Hematopoietic multipotent progenitor cell treated with erythropoietin and hydrocortisone succinate and interleukin-3 and kit ligand, for 4 days (in vitro differentiated cells): ENCODE results near the gene TMED9.
"Not testable (repeated sequence)": the region's sequence is repeated elsewhere in the genome, so short reads cannot be mapped to it uniquely, and the experiment has no call there.

Source experiments
- DNase-seq: peaks from one replicate; pipeline ENCODE4 v3.0.0-alpha.2; 2015

Gene TMED9

DNA sequence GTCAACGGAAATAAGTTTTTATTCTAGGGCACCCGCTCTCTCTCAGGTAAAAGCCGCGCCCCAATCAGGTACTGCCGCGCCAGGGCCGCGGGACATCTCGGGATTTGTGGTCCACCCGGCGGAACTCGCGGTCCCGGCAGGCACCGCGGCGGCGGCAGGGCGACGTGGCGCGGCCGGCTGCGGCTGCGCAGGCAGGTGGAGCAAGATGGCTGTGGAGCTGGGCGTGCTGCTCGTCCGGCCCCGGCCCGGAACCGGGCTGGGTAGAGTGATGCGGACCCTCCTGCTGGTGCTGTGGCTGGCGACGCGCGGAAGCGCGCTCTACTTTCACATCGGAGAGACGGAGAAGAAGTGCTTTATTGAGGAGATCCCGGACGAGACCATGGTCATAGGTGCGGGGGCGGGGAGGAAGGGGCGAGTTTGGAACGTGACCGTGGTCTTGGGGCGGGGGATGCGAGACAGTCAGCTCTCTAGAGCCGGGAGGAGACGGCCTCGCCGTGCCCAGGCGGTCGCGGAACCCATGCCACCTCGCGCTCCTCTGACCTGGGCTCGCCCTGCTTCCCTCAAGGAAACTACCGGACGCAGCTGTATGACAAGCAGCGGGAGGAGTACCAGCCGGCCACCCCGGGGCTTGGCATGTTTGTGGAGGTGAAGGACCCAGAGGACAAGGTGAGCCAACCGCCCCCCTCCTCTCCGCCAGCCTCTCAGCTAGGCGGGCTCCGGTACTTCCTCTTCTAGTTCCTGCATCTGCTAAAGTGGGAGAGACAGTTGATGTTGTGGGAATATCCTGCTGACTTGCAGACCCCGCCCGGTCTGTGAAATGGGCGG lies at the start of gene TMED9:
Gene TMED9 (plus strand): TSS at position 194 of the 825 bp plus-strand sequence. CDS start 12 bp downstream, at position 206.
- DNase-seq: peak; percentile 92

DNA sequence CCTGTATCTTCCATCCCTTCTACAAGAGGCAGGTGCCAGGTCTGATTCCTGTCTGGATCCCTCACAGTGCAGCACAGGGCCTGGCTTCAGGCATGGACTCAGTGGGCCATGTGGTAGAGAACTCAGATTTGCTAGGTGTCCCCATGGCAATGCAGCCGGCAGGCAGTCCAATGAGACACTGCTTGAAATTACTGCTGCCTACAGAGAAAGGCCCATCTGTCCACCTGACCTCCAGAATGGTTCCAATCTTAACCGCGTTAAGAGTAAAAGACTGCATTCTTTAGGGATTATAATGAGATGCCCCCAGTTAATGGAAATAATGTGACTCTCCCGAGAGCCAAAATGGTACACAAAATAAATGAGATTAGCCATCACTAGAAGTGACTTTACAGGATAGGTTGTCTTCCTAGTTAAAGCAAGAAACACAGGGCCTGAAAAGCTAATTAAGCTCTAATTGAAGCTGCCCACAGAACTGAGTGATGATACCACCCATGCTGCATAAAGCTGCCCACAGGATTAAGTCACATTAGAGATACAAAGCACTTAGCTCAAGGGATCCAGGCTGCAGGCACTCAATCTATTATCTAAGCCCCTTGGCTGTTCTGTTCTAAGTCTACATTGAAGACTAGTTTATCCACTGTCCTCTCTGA lies 49.1 kb upstream of the TMED9 start:
- no peak for DNase-seq

DNA sequence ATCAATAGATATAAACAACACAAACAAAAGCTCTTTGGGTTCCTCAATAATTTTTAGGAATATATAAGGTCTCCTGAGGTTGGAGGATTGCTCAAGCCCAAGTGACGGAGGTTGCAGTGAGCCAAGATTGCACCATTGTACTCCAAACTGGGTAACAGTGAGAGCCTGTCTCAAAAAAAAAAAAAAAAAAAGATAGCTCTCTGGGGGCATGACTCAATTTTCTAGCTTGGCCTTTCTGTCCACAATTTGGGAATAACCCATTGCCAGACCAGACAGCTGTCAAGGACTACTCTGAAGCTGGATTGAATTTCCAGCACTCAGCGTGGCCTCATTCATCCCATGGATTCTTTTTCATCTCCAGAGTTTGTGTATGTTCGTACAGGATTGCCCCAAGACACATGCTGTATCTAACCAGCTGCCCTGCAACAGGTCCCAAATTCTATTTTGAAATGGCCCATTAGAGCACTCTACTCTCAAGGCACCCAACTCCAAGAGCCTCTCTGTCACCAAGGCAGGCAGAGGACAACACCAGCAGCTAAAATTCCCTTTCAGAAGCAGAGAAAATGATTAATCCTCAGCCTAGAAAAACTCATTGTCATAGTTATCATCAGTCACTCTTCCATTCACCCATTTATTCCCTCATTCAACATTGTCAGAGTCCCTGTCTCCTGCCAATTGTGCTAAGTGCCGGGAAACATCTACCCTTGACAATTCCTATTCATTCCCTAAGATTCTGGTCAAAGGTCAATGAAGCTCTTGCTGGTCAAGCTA lies 46.3 kb upstream of the TMED9 start:
- peak; percentile 71 for DNase-seq

DNA sequence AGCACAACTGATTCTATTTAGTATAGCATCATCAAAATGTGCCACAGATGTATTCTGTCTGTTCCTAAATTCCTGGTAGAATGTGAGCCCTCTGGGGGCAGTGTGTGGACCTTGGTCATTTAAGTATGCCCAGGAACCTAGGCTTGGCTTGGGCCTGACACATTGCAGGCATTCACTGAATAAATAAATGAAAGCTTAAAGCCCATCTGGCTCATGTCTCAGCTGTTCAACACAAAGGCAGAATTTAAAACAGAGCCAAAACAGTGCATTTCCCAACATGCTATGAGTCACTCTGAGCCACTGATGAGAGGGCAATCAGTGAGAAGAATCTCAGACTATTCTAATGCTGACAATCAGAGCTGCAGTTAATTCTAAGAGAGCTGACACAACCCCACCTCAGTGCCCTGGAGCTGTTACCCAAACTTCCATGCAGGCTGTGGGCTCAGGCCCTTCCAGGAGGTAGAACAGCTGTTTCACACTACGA lies 45.7 kb upstream of the TMED9 start:
- DNase-seq: peak; percentile 62

DNA sequence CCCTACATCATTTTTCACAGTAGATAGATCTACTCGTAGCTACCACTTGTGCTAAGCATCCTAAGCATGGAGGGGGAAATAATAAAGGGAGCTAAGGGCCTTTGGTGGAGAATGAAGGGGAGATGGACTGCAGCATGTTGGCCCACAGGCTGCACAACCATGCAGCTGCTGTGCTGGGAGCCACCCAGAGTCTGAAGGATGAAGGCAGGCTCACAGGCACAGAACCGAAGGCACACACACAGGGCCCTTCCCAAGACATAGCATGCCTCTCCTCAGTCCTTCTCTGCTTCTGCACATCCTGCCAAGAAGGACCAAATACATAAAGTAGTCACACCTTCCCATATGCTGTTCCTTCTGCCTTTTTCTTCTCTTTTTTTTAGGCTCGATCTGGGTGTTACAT lies 44.3 kb upstream of the TMED9 start:
- DNase-seq: no peak

DNA sequence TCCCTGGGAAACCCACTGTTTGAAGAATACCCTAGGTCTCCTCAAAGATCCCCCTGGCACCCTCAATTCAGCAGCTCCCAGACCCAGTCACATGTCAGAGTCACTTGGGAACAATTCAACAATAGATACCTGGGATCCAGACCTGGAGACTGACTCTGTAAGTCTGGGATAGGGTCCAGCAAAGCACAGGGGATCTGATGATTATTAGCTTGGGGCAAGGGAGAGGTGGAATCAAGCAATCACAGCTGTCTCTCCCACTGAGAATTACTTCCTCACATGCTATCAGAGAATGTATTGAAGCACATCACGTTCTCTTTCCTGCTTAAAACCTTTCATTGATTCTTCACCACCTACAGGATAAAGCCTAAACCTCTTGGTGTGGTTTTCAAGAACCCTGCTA lies 43.5 kb upstream of the TMED9 start:
- no peak for DNase-seq

DNA sequence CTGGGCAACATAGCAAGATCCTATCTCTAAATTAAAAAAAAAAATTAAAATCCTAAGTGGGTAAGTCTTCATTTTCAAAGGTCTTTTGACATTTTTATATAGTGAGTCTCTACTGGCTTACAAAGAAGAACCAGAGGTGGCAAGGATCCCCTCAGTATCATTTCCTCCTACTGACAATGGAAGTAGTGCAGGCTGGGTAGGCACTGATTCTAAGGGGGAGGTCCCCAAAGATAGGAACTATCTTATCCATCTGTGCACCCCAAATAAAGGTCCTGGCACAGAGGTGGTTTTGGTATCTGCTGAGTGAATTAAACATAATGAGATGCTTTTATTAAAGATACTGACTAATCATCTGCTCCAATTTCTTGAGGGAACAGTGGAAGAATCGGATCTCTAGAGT lies 41.9 kb upstream of the TMED9 start:
- no peak for DNase-seq

DNA sequence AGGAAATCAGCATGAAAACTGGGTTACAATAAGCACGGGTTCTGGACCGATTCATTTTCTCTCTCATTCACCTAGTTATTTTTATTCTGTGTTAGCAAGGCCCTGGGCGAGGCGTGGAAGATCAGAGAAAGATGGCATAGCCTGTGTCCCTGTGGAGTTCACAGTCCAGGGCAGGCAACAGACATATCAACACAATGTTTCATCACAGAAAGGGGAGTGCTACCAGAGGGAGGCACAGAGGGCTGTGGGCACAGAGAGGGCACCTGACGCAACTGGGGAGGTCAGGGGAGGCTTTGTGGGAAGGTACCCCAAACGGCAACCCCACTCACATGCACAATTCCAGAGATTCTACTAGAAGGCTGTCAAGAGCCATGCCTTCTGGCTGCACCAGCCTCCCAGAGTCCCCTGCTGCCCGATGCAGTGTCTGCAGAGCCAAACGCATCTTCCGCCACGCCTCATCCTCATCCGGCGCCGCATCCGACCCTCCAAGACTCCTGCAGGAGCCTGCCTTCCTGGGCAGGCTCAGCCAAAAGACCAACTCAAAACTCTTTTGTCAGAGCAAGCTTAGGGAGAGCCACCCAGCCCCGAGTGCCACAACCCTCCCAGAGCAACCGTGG lies 39.1 kb upstream of the TMED9 start:
- no peak for DNase-seq

DNA sequence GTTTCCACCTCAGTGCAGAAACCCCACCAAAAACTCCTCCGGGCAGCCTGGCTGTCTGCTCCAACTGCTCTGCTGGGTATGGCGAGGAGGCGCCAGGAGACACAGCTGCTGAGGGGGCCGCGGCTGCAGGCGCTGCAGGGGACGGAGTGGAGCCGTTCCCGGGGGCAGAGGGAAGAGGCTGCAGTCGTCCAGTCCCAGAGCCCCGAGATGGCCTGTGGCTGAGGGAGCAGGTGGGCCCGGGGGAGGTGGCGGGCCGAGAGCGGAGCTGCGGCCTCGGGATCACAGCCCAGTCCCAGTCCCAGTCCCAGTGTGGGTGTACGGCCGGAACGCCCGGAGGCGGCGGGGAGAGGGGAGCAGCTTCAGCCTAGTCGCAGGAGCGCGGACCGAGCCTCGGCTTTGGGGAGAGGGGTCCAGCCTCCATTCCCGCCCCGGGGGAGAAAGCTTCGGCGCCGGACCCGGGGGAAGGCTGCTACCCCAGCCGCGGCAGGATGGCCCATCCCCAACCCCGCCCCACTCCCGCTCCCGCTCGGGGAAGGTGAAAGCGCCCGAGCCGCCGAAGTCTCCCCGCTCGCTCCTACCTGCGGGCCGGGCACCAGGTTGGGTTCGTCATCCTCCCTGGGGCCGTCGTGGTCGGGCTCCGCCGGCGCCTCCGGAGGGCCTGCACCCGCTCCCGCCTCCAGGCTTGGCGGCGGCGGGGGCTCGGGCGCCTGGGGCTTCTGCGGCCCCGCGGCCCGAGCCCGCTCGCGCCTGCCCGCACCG lies 38.2 kb upstream of the TMED9 start:
- DNase-seq: peak; percentile 44

DNA sequence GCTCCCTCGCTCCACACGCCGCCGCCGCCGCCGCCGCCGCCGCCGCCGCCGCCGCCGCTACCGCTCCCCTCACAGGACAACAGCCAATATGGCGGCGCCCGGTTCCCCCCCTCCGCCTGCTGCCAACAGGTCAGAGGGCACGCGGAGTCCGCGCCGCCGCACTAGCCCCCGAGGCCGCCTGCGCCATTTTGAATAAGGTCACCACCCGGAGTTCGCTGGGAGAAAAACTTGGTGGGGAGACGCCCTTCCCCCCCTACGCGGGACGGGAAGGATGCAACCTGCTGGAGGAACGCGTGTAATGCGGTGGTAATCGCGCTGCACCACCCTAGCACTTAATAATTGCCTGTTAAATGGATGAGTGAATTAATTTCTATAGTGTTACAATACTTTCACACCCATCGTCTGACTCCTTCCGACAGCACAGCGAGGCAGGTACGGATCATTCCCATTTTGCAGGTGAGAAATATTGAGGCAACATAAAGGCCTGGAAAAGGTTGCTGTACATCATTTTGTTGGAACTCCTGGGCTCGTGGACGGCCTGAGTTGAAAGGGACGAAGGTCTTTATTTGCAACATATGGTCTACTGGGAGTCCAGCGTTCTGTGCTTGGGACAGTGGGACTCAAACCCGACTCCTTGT lies 37.4 kb upstream of the TMED9 start, which contains the start of gene FAM193B:
Gene FAM193B (minus strand): TSS at position 90 of the 638 bp plus-strand sequence. CDS start 105 bp downstream, outside the sequence.
- peak; percentile 98 for DNase-seq

DNA sequence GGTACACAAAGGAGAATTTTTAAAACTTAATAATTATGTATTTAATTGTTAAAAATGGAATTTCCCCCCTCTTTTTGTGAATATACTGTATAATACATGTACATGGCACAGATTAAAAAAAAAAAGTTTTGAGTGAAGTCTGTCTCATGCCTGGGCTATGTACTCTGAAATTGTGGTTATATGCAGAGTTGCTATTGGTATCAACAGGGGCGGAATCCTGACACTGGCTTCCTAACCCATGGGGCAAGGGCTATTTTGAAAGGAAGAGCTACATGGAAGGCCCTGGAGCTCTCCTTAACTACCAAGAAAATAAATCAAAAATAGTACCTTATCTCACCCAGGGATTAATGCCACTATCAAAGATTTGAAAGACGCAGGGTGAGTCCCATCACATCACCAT lies 36.8 kb upstream of the TMED9 start:
- no peak for DNase-seq

DNA sequence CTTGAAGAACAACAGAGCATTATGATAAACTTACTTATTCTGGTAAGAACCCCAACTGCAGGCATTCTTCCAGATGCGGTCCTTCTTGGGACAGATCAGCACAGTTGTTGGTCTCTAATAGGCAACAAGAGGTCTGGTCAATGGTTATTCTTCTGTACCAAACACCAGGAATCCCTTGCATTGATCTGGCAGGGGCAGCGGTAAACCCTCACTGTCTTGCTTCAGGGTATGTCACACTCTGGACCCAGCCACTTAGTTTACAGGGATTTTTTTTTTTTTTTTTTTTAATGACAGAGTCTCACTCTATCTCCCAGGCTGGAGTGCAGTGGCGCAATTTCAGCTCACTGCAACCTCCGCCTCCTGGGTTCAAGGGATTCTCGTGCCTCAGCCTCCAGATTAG lies 36.3 kb upstream of the TMED9 start:
- DNase-seq: no peak

DNA sequence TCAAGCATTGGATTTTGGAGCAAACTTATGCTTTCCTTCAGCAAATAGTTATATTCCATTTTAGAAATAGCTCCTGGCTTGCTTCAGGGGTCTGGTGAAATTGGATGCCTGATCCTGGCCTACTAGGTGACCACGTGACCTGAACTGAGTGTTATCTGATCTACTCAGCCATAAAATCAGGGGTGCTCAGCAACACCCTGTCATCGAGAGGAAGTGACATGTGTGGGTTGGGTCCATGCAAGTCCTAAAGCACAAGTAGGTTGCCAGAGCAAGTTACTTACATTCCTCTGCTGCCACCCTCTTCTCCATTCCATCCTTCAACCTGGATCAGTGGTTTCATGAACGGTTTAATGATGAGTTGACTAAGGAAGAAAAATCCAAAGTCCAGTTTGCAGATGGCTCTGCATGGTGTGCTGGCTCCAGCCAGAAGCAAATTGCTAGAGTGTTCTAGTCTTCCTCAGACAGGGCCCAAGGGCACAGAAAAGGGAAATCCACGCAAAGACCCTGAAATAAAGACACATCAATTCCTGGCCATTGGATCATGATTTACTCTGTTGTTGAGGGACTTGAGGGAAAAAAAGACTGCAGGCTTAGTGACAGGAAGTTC lies 34.9 kb upstream of the TMED9 start:
- peak; percentile 81 for DNase-seq

DNA sequence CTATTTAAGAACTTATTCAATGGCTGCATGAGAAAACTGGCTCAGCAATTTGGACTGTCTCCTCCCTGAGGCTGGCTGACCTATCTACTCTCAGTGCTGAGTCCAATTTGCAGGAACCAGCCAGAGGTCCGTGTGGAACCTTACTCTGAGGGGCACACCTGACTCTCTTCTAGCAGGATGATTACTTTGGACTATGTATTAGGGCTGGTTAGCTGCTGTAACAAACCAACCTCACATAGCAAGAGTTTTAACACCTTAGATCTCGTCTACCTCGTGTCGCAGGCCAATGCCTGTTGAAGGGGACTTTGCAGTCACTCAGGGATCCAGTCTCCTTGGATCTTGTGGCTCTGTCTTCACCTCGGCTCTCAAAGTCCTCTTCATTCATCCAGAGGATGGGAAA lies 34.2 kb upstream of the TMED9 start:
- no peak for DNase-seq

DNA sequence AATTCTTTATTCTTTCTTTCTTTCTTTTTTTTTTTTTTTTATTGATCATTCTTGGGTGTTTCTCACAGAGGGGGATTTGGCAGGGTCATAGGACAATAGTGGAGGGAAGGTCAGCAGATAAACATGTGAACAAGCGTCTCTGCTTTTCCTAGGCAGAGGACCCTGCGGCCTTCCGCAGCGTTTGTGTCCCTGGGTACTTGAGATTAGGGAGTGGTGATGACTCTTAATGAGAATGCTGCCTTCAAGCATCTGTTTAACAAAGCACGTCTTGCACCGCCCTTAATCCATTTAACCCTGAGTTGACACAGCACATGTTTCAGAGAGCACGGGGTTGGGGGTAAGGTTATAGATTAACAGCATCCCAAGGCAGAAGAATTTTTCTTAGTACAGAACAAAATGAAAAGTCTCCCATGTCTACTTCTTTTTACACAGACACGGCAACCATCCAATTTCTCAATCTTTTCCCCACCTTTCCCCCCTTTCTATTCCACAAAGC lies 32.5 kb upstream of the TMED9 start:
- DNase-seq: not testable (repeated sequence)

DNA sequence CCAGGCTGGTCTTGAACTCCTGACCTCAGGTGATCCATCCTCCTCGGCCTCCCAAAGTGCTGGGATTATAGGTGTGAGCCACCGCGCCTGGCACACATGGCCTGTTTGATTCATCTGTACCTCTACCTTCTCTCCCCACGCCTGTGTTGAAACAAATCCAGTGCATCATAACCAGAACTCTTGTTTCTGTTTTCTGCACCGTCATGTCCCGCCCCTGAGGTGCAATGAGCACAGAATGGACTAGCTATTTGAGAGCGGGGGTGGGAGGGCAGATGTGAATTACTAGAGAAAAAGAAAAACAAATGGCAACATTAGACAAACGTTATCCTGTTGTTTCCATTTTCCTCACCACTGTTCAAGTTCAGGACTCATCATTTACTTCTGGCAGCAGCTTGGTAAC lies 27.0 kb upstream of the TMED9 start:
- no peak for DNase-seq

DNA sequence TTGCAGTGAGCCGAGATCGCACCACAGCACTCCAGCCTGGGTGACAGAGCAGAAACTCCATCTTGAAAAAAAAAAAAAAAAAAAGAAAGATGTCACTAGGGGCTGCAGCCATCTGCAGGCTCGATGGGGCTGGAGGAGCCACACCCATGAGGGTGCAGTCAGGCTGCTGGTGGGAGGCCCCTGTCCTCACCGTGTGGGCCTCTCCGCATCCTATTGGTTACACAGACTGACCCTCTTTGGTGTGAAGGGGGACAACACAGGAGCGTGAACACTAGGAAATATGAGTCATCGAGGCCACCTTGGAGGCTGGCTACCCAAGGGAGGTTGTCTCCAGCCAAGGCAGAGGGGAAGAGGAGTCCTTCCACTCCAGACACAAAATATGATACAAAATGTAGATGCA lies 23.7 kb upstream of the TMED9 start:
- DNase-seq: no peak

DNA sequence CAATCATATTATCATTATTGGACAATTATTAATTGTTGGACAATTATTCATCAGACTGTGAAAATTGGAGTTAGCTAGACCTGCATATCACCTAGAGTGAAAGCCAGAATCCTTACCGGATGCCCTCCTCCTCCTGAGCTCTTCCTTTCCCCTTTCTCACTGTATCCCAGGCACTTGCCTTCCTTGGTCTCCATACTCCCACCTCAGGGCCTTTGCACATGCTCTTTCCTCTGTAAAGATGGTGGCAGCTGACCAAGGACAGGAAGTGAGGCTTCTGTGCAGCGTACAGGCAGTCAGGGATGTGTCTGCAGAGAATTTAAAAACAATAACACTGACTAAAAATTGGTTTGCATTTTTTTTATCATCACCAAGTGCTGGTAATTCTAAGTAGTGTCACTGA lies 22.1 kb upstream of the TMED9 start:
- no peak for DNase-seq

DNA sequence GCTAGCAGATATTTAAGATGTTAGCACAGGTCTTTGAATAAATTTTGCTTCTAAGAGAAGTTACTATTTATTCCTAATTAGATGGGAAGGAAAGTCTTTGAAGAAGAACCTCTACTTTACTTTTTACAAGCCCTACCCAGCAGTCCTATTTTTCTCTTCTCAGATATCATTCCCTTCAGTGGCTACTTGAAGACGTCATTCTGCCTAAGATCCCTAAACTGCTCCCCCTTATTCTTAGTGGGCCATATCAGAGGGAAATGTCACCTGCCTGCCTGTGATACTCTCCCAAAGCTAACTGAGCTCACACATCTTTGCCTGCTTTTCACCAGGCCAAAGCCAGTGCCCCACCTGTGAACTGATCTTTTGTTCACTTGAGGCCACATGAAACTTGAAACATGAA lies 16.5 kb upstream of the TMED9 start:
- DNase-seq: no peak

DNA sequence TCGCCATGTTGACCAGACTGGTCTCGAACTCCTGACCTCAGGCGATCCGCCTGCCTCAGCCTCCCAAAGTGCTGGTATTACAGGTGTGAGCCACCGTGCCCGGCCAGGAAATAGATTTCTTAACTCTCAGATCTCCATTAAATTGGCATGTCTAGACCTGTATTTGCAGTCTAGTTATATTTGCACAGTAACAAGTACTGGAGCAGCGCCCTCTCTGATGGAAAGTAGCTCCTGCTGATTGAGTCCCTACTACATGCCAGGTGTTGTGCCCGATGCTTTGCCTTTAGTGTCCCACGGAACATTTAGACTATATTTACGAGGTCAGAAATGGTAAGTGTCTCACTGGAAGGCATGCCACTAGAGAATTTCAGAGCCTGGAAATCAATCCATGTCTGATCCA lies 15.8 kb upstream of the TMED9 start:
- DNase-seq: no peak

DNA sequence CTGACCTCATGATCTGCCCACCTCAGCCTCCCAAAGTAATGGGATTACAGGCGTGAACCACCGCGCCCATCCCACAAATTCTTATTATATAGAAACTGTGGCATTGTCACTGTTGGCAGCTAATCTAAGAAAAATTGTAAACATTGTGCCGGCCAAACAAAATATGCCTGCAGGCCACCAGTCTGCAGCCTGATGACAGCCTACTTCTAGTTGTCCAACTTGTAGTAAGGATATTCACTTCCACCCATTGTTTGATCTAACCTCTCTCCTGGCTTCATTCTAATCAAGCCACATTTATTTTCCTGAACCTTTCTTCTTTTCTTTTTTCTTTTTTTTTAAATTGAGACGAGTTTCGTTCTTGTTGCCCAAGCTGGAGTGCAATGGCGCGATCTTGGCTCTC lies 13.7 kb upstream of the TMED9 start:
- no peak for DNase-seq
